Measurements from ENCODE around the gene MKLN1. TPM values are rescaled to one million over a fixed set of nuclear protein-coding genes. Genes with fewer than 3 reads are reported as not detected.

MKLN1 gene
- total and polyA plus RNA-seq, 2 of the 13 experiments (the other 11 are each of a cell fraction or from before 2014, with no cell fraction given): 33.6 to 43.5 TPM

DNA sequence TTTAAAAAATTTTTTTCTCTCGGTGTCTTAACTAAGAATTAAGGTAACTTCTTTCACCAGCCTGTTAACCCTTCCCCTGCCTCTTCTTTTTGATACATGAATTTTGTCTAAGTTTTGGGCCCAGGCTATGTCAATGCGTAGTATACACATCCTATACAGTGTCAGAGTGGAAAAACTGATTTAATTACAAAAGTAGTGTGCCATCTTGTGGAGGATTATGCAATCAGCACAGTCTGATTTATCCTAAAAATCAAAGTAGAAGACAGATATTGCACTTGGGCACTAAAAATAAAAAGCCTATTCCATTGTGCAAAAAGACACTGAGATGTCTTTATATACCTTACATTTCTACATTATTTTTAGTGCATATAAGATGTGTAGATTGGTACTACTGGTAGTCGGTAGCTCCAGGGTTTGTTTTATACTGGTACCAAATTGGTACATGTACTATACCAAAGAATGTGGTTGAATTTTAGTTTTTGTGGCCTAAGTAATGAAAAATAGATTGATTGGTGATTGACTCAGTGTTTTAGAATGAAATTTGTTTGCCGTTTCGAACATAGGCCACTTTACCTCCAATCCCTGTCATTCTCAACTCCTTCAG lies 96.6 kb downstream of the MKLN1 start:
- Histone ChIP-seq H3K9me3 (ENCODE audit: low read length) (no peaks in the 10 kb centered on the region), H3K4me3 (replicated peaks in 1 of 3; ENCODE audit: insufficient read depth in 1 of 3, low read depth in 2 of 3, low read length in 3 of 3) (no peak overlapping the region), H3K36me3 (replicated peaks in 1 of 2; ENCODE audit: control insufficient read depth in 1 of 2, insufficient read depth in 2 of 2, low read length in 2 of 2) (peaks cover 3 to 20% of the 10 kb centered on the region in 2 experiments; a peak in 3 of 5 replicates), H3K79me2 (ENCODE audit: insufficient read depth, low read length) (no peaks in the 10 kb centered on the region), H4K20me1 (ENCODE audit: insufficient read depth, low read length) (peaks cover 9% of the 10 kb centered on the region; the same call in 1 of the 2 replicates), H2AFZ (ENCODE audit: low read length) (no peak overlapping the region), H3K9ac (ENCODE audit: insufficient read depth, low read depth, low read length) (no peak overlapping the region), H3K4me1 (ENCODE audit: insufficient read depth, low read length) (peaks cover 6% of the 10 kb centered on the region; the same call in 1 of the 2 replicates), H3K4me2 (ENCODE audit: low read depth, low read length) (no peak overlapping the region), H3K27ac (ENCODE audit: extremely low read length, insufficient read depth, low read length) (no peak overlapping the region), H3K27me3 (ENCODE audit: control insufficient read depth in 1 of 2, insufficient read depth in 2 of 2, low read length in 2 of 2) (no peaks in the 10 kb centered on the region)
- POLR2A ChIA-PET: no interaction called here
- intact Hi-C loops (cut with micrococcal nuclease; ENCODE audit: unreplicated experiment) (loop anchor here (5.0 kb wide), 1 partner anchor 317 kb away; no protein-coding TSS in a partner anchor), in situ Hi-C loops (cut with HindIII; ENCODE audit: extremely low pct_ligation_motif_present, low pct_unique_long_range_greater_than_20kb) (no loop called here)
- DNase-seq (ENCODE audit: low spot score): peak; percentile 9
- 95% methylated on average over 5 of the region's 5 CpGs for WGBS (ENCODE audit: low lambda C conversion rate)
- BruUV-seq (replicated peaks): no TSS peak
- CTCF ChIA-PET (ENCODE audit: low intra/inter-chr PET ratio, low total read pairs): no interaction called here
- ATAC-seq: peak; percentile 49; the same call in 1 of the 3 replicates
- no peak for FAIRE-seq
- no peak for TF ChIP-seq TIGD3 (CRISPR knock-in tag; IDR thresholded peaks at IDR 0.05; ENCODE audit: borderline replicate concordance)
- no peak for TF ChIP-seq ZNF207 (IDR thresholded peaks at IDR 0.05; ENCODE audit: borderline replicate concordance)
- no peak for TF ChIP-seq NFE2 (CRISPR knock-in tag; IDR thresholded peaks at IDR 0.05)
- no peak for TF ChIP-seq ZIK1 (CRISPR knock-in tag; IDR thresholded peaks at IDR 0.05; ENCODE audit: borderline replicate concordance, low read depth)
- TF ChIP-seq CEBPG (CRISPR knock-in tag; IDR thresholded peaks at IDR 0.05): peak; percentile 57
- peak; percentile 13; the same call in 1 of the 2 replicates for TF ChIP-seq ZNF652 (CRISPR knock-in tag; IDR thresholded peaks at IDR 0.05; ENCODE audit: borderline replicate concordance, low read depth)
- TF ChIP-seq, protein P1, sequence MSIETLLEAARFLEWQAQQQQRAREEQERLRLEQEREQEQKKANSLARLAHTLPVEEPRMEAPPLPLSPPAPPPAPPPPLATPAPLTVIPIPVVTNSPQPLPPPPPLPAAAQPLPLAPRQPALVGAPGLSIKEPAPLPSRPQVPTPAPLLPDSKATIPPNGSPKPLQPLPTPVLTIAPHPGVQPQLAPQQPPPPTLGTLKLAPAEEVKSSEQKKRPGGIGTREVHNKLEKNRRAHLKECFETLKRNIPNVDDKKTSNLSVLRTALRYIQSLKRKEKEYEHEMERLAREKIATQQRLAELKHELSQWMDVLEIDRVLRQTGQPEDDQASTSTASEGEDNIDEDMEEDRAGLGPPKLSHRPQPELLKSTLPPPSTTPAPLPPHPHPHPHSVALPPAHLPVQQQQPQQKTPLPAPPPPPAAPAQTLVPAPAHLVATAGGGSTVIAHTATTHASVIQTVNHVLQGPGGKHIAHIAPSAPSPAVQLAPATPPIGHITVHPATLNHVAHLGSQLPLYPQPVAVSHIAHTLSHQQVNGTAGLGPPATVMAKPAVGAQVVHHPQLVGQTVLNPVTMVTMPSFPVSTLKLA (IDR thresholded peaks at IDR 0.05): no peak
- no peak for TF ChIP-seq CHD4 (IDR thresholded peaks at IDR 0.05; ENCODE audit: borderline replicate concordance, low read length)
- no peak for TF ChIP-seq FUBP1 (CRISPR knock-in tag; IDR thresholded peaks at IDR 0.05; ENCODE audit: borderline replicate concordance)
- TF ChIP-seq, protein P2, sequence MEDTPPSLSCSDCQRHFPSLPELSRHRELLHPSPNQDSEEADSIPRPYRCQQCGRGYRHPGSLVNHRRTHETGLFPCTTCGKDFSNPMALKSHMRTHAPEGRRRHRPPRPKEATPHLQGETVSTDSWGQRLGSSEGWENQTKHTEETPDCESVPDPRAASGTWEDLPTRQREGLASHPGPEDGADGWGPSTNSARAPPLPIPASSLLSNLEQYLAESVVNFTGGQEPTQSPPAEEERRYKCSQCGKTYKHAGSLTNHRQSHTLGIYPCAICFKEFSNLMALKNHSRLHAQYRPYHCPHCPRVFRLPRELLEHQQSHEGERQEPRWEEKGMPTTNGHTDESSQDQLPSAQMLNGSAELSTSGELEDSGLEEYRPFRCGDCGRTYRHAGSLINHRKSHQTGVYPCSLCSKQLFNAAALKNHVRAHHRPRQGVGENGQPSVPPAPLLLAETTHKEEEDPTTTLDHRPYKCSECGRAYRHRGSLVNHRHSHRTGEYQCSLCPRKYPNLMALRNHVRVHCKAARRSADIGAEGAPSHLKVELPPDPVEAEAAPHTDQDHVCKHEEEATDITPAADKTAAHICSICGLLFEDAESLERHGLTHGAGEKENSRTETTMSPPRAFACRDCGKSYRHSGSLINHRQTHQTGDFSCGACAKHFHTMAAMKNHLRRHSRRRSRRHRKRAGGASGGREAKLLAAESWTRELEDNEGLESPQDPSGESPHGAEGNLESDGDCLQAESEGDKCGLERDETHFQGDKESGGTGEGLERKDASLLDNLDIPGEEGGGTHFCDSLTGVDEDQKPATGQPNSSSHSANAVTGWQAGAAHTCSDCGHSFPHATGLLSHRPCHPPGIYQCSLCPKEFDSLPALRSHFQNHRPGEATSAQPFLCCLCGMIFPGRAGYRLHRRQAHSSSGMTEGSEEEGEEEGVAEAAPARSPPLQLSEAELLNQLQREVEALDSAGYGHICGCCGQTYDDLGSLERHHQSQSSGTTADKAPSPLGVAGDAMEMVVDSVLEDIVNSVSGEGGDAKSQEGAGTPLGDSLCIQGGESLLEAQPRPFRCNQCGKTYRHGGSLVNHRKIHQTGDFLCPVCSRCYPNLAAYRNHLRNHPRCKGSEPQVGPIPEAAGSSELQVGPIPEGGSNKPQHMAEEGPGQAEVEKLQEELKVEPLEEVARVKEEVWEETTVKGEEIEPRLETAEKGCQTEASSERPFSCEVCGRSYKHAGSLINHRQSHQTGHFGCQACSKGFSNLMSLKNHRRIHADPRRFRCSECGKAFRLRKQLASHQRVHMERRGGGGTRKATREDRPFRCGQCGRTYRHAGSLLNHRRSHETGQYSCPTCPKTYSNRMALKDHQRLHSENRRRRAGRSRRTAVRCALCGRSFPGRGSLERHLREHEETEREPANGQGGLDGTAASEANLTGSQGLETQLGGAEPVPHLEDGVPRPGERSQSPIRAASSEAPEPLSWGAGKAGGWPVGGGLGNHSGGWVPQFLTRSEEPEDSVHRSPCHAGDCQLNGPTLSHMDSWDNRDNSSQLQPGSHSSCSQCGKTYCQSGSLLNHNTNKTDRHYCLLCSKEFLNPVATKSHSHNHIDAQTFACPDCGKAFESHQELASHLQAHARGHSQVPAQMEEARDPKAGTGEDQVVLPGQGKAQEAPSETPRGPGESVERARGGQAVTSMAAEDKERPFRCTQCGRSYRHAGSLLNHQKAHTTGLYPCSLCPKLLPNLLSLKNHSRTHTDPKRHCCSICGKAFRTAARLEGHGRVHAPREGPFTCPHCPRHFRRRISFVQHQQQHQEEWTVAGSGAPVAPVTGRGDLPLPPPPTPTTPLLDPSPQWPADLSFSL (CRISPR knock-in tag; IDR thresholded peaks at IDR 0.05): no peak
- no peak for TF ChIP-seq FOXA3 (CRISPR knock-in tag; IDR thresholded peaks at IDR 0.05)
- no peak for TF ChIP-seq MAZ (IDR thresholded peaks at IDR 0.05; ENCODE audit: borderline replicate concordance, low read depth, low read length)
- no peak for TF ChIP-seq MAZ (CRISPR knock-in tag; IDR thresholded peaks at IDR 0.05; ENCODE audit: low read depth)

All from HepG2 (cell line).